Progenitor cell of endocrine pancreas (in vitro differentiated cells): ENCODE measurements around the gene HYI. TPM values are rescaled to one million over a fixed set of nuclear protein-coding genes. Genes with fewer than 3 reads are reported as not detected.

Experiments
- DNase-seq: peaks from one replicate; pipeline ENCODE4 v3.0.0; 2021; ENCODE audit warnings: low spot score; ENCODE audit not compliant: unreplicated experiment
- H3K27ac Mint-ChIP-seq: 2 replicates; pipeline ENCODE4 v1.8.0; 2021; ENCODE audit warnings: mild to moderate bottlenecking, moderate library complexity, mixed read lengths
- H3K27me3 Mint-ChIP-seq: 2 replicates; pipeline ENCODE4 v1.8.0; 2021; ENCODE audit warnings: mixed read lengths
- H3K36me3 Mint-ChIP-seq: 2 replicates; pipeline ENCODE4 v1.8.0; 2022; ENCODE audit warnings: mixed read lengths; ENCODE audit not compliant: insufficient read depth
- H3K4me1 Mint-ChIP-seq: 2 replicates; pipeline ENCODE4 v1.8.0; 2021; ENCODE audit warnings: low read depth, mixed read lengths
- H3K4me3 Mint-ChIP-seq: 2 replicates; pipeline ENCODE4 v1.8.0; 2021; ENCODE audit warnings: low read depth, mild to moderate bottlenecking, moderate library complexity, mixed read lengths
- H3K9me3 Mint-ChIP-seq: 2 replicates; pipeline ENCODE4 v1.8.0; 2021; ENCODE audit warnings: low read depth, mixed read lengths
- CTCF ChIP-seq: fragments of 200-600 bp; sonication (generic); IDR thresholded peaks from one replicate; pipeline ENCODE4 v1.5.0; 2021; ENCODE audit warnings: antibody characterized with exemption, mild to moderate bottlenecking; ENCODE audit not compliant: unreplicated experiment
- total RNA-seq: library from RNA; stranded (reverse); gene quantifications from 2 replicates; pipeline ENCODE4 v1.2.1, GENCODE V29; 2021

The HYI gene
- total RNA-seq, 1 donor from 2014 or later, result 52.4 TPM

GRCh38 chr1:43445606-43446387 is 7.9 kb downstream of the HYI start:
- no peak for DNase-seq
- Mint-ChIP-seq H3K27me3 (no peaks in the 10 kb centered on the region), H3K9me3 (no peaks in the 10 kb centered on the region), H3K27ac (no peak overlapping the region), H3K4me3 (no peak overlapping the region), H3K4me1 (peaks cover 4% of the 10 kb centered on the region), H3K36me3 (peaks cover 18% of the 10 kb centered on the region)
- TF ChIP-seq CTCF, result no peak

GRCh38 chr1:43444836-43445235 is 8.9 kb downstream of the HYI start:
- no peaks in the 10 kb centered on the region for H3K27me3 Mint-ChIP-seq
- peak overlapping the region; percentile 51 for H3K27ac Mint-ChIP-seq
- peaks cover 18% of the 10 kb centered on the region for H3K36me3 Mint-ChIP-seq
- no peak overlapping the region for H3K4me3 Mint-ChIP-seq
- DNase-seq, result no peak
- H3K9me3 Mint-ChIP-seq, result no peaks in the 10 kb centered on the region
- H3K4me1 Mint-ChIP-seq, result peaks cover 4% of the 10 kb centered on the region
- no peak for TF ChIP-seq CTCF

GRCh38 chr1:43444151-43444828 is 9.4 kb downstream of the HYI start:
- Mint-ChIP-seq H3K4me1 (peaks cover 4% of the 10 kb centered on the region), H3K36me3 (peaks cover 16% of the 10 kb centered on the region), H3K9me3 (no peaks in the 10 kb centered on the region), H3K27ac (peak overlapping the region; percentile 51), H3K4me3 (no peak overlapping the region), H3K27me3 (no peaks in the 10 kb centered on the region)
- DNase-seq, result no peak
- no peak for TF ChIP-seq CTCF

GRCh38 chr1:43443197-43443946 is 10.4 kb downstream of the HYI start:
- Mint-ChIP-seq H3K27me3 (no peaks in the 10 kb centered on the region), H3K4me1 (peaks cover 4% of the 10 kb centered on the region), H3K4me3 (no peak overlapping the region), H3K9me3 (no peaks in the 10 kb centered on the region), H3K27ac (no peak overlapping the region), H3K36me3 (peaks cover 17% of the 10 kb centered on the region)
- no peak for DNase-seq
- TF ChIP-seq CTCF, result no peak

DNA sequence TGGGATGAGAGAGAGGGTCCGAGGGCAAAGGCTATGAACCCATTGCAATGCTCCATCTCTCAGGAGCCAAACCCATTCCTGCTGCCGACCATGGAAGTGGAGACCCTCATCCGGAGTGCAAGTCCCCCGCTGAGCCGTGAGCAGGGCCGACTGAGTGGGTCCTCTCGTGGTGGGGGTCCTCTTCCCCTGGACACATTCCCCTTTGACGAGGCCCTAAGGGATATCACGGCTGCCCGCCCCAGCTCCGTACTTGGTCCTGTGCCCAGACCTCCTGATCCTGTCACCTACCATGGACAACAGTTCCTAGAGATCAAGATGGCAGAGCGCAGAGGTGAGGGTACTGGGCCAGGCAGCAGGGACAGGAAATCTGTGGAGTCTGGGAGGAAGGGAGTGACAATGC is 11.0 kb downstream of the HYI start:
- DNase-seq, result no peak
- Mint-ChIP-seq H3K9me3 (no peaks in the 10 kb centered on the region), H3K27me3 (no peaks in the 10 kb centered on the region), H3K36me3 (peaks cover 18% of the 10 kb centered on the region), H3K4me3 (no peak overlapping the region), H3K27ac (no peak overlapping the region), H3K4me1 (peaks cover 4% of the 10 kb centered on the region)
- no peak for TF ChIP-seq CTCF
